Trophoblast cell (in vitro differentiated cells and primary cell): Measurements from ENCODE around the gene PBRM1.

ENCODE experiments used
- DNase-seq, 2 donors: peaks; one replicate each; pipeline ENCODE4 v3.0.0-alpha.2; 2016
- H2AFZ ChIP-seq: 2 replicates; pipeline ENCODE4 v1.6.1; 2013; ENCODE audit warnings: low read length, moderate library complexity, mild to moderate bottlenecking; ENCODE audit not compliant: insufficient read depth, poor library complexity
- H2AK5ac ChIP-seq: 2 replicates; pipeline ENCODE4 v1.6.1; 2013; ENCODE audit warnings: mild to moderate bottlenecking, low read length
- H2BK120ac ChIP-seq: 2 replicates; pipeline ENCODE4 v1.6.1; 2013; ENCODE audit warnings: low read length, mild to moderate bottlenecking, moderate library complexity; ENCODE audit not compliant: insufficient read depth, poor library complexity
- H2BK12ac ChIP-seq: 2 replicates; pipeline ENCODE4 v1.6.1; 2013; ENCODE audit warnings: mild to moderate bottlenecking, low read length, moderate library complexity
- H2BK5ac ChIP-seq: 2 replicates; pipeline ENCODE4 v1.6.1; 2013; ENCODE audit warnings: low read length, low read depth, moderate library complexity, mild to moderate bottlenecking; ENCODE audit not compliant: poor library complexity
- H3K14ac ChIP-seq: 2 replicates; pipeline ENCODE4 v1.6.1; 2013; ENCODE audit warnings: mild to moderate bottlenecking, low read length
- H3K18ac ChIP-seq: 2 replicates; pipeline ENCODE4 v1.6.1; 2013; ENCODE audit warnings: mild to moderate bottlenecking, low read length
- H3K23ac ChIP-seq: 2 replicates; pipeline ENCODE4 v1.6.1; 2013; ENCODE audit warnings: low read length
- H3K27ac ChIP-seq: 2 replicates; pipeline ENCODE4 v1.5.1; 2013; ENCODE audit warnings: low read depth, mild to moderate bottlenecking, inconsistent platforms, low read length, moderate library complexity
- H3K27me3 ChIP-seq: 2 replicates; pipeline ENCODE4 v1.6.1; 2013; ENCODE audit warnings: inconsistent platforms, mild to moderate bottlenecking, low read length, moderate library complexity; ENCODE audit not compliant: insufficient read depth
- H3K36me3 ChIP-seq, 2 experiments: 1 replicate in 1 of 2; 2 replicates in 1 of 2; pipeline ENCODE4 v1.6.1; 2013; ENCODE audit warnings: low read length in 2 of 2, mild to moderate bottlenecking in 2 of 2, moderate library complexity in 1 of 2; ENCODE audit not compliant: insufficient read depth in 2 of 2, control insufficient read depth in 1 of 2
- H3K4ac ChIP-seq: 2 replicates; pipeline ENCODE4 v1.6.1; 2013; ENCODE audit warnings: low read depth, mild to moderate bottlenecking, low read length, moderate library complexity
- H3K4me1 ChIP-seq, 2 experiments: 1 replicate in 1 of 2; 2 replicates in 1 of 2; pipeline ENCODE4 v1.6.1; 2013; ENCODE audit warnings: low read length in 2 of 2, mild to moderate bottlenecking in 2 of 2, moderate library complexity in 1 of 2; ENCODE audit not compliant: insufficient read depth in 2 of 2, control insufficient read depth in 1 of 2
- H3K4me2 ChIP-seq: 2 replicates; pipeline ENCODE4 v1.6.1; 2013; ENCODE audit warnings: inconsistent platforms, mild to moderate bottlenecking, low read length, moderate library complexity
- H3K4me3 ChIP-seq: 2 replicates; pipeline ENCODE4 v1.5.1; 2013; ENCODE audit warnings: mild to moderate bottlenecking, low read depth, low read length, inconsistent platforms
- H3K79me1 ChIP-seq: one replicate; pipeline ENCODE4 v1.6.1; 2013; ENCODE audit warnings: low read length
- H3K79me2 ChIP-seq: 2 replicates; pipeline ENCODE4 v1.6.1; 2013; ENCODE audit warnings: low read length, mild to moderate bottlenecking; ENCODE audit not compliant: control insufficient read depth, insufficient read depth, poor library complexity
- H3K9ac ChIP-seq: 2 replicates; pipeline ENCODE4 v1.6.1; 2013; ENCODE audit warnings: mild to moderate bottlenecking, low read length
- H3K9me3 ChIP-seq: 2 replicates; pipeline ENCODE4 v1.6.1; 2013; ENCODE audit warnings: low read depth, mild to moderate bottlenecking, control low read depth, inconsistent platforms, low read length; ENCODE audit not compliant: insufficient read depth
- H4K12ac ChIP-seq: 2 replicates; pipeline ENCODE4 v1.6.1; 2013; ENCODE audit warnings: low read depth, mild to moderate bottlenecking, low read length, moderate library complexity
- H4K8ac ChIP-seq: 2 replicates; pipeline ENCODE4 v1.6.1; 2013; ENCODE audit warnings: low read depth, mild to moderate bottlenecking, low read length, moderate library complexity
- H4K91ac ChIP-seq: one replicate; pipeline ENCODE4 v1.6.1; 2013; ENCODE audit warnings: low read depth, mild to moderate bottlenecking, low read length, moderate library complexity
- WGBS: extraction: QIAGEN DNeasy Blood & Tissue Kit; methylation state at CpG from one replicate; pipeline ENCODE4 v1.1.7; 2013; ENCODE audit warnings: missing lambda C conversion rate; ENCODE audit not compliant: insufficient read length, insufficient coverage; ENCODE audit errors: extremely low coverage; 5-methylcytosine and 5-hydroxymethylcytosine counted together

The PBRM1 gene

DNA sequence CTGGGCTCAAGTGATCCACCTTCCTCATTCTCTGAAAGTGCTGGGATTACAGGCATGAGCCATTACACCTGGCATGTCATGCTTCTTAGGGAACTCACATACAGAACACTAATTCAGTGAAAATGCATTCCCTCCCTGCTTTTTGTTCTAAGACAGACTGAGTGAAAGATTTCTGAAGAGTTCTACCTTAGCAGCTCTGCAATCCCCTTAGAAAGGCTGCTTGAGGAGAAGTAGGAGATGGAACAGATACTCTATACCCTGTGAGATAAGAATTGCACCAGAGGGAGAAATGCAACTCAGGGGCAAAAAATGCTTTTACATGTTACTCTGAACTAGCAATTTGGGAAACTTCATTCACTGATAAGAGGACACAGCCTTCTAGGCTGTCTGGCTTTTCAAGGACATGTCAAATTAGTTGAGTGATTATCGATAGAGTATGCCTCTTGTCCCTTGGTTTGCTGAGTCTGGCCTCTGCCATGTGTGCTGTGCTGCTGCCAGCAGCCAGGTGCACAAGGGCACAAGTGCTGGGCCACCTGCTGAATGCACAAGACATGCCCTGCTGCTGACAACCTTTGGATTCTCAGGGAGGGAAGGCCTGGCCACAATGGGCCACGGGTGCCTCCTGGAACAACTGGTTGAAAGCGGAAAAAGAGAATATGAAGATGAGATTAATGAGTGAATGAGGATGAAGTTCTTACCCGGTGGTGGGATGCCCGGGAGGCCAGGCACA is 131.5 kb downstream of the PBRM1 start:
- Histone ChIP-seq H3K27me3 (no peaks in the 10 kb centered on the region), H2BK12ac (no peak overlapping the region), H2BK5ac (no peak overlapping the region), H3K4ac (no peak overlapping the region), H3K4me3 (no peak overlapping the region), H4K91ac (no peak overlapping the region), H3K79me2 (no peaks in the 10 kb centered on the region), H3K27ac (peak overlapping the region; percentile 2), H3K36me3 (peaks cover 12 to 44% of the 10 kb centered on the region in 2 experiments), H2AFZ (no peak overlapping the region), H3K79me1 (peaks cover 2% of the 10 kb centered on the region), H3K14ac (no peak overlapping the region), H4K12ac (no peak overlapping the region), H2AK5ac (no peak overlapping the region), H4K8ac (no peak overlapping the region), H3K23ac (no peak overlapping the region), H3K18ac (no peak overlapping the region), H2BK120ac (no peak overlapping the region), H3K9ac (no peak overlapping the region), H3K4me1 (peaks cover 3 to 6% of the 10 kb centered on the region in 2 experiments), H3K9me3 (no peaks in the 10 kb centered on the region), H3K4me2 (no peak overlapping the region)
- 100% methylated on average over 3 of the region's 5 CpGs for WGBS
- peak; percentile 71 to 89 for DNase-seq

DNA sequence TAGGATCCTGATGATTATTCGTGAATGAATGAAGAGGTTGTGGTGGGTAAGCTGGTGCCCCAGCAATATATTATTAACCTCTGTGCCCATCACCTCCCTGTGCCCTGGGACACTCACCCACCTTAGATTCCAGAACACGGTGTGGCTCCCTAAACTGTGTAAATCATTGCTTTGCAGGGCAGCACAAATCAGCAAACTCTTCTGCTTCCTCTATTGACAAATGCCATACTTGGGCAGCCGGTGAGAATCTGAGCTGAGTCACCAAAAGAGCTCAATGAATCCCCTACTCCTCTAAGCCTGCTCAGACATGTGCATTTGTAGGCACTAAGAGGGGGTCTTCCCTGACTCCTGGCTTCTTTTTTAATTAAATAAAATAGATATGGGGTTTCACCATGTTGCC is 133.6 kb downstream of the PBRM1 start:
- Histone ChIP-seq H3K36me3 (peaks cover 15 to 40% of the 10 kb centered on the region in 2 experiments), H3K23ac (no peak overlapping the region), H3K27me3 (no peaks in the 10 kb centered on the region), H3K9ac (no peak overlapping the region), H2AFZ (no peak overlapping the region), H2BK120ac (no peak overlapping the region), H2BK5ac (no peak overlapping the region), H3K79me1 (no peaks in the 10 kb centered on the region), H4K8ac (no peak overlapping the region), H4K91ac (no peak overlapping the region), H3K9me3 (no peaks in the 10 kb centered on the region), H3K27ac (no peak overlapping the region), H3K4me2 (no peak overlapping the region), H3K4me1 (peaks cover 3 to 6% of the 10 kb centered on the region in 2 experiments), H2BK12ac (no peak overlapping the region), H3K4me3 (no peak overlapping the region), H4K12ac (no peak overlapping the region), H3K18ac (no peak overlapping the region), H3K79me2 (no peaks in the 10 kb centered on the region), H3K4ac (no peak overlapping the region), H3K14ac (no peak overlapping the region), H2AK5ac (no peak overlapping the region)
- no CpG with 5 or more reads among the region's 3 CpGs for WGBS
- DNase-seq, result no peak

DNA sequence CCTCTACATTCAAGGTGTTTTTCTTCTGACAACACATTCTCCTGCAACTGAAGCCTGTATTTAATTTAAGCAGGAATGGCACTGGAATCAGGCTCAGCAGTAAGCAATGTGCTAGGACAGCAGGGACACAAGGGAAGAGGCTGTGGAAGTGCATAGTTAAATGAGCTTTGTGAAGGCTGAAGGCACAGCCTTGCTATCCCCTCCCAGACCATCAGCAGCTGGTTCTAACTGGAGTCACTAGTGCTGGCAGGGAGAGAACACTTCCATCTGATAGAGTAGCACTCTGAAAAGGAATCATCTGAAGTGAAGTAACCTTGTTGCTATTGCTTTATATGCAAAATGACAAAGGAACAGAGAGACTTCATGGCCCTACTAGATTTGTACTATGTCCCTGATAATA is 134.6 kb downstream of the PBRM1 start:
- no peak for DNase-seq
- H4K12ac ChIP-seq, result no peak overlapping the region
- H2AFZ ChIP-seq, result no peak overlapping the region
- H3K14ac ChIP-seq, result no peak overlapping the region
- no peak overlapping the region for H3K4ac ChIP-seq
- H3K79me2 ChIP-seq, result no peaks in the 10 kb centered on the region
- no peak overlapping the region for H3K4me3 ChIP-seq
- no peak overlapping the region for H3K4me2 ChIP-seq
- no peaks in the 10 kb centered on the region for H3K9me3 ChIP-seq
- no peaks in the 10 kb centered on the region for H3K79me1 ChIP-seq
- no peak overlapping the region for H3K18ac ChIP-seq
- H4K91ac ChIP-seq, result no peak overlapping the region
- no peak overlapping the region for H3K9ac ChIP-seq
- no peak overlapping the region for H2AK5ac ChIP-seq
- H2BK120ac ChIP-seq, result no peak overlapping the region
- H2BK12ac ChIP-seq, result no peak overlapping the region
- H3K27ac ChIP-seq, result no peak overlapping the region
- no peaks in the 10 kb centered on the region for H3K27me3 ChIP-seq
- peaks cover 3 to 6% of the 10 kb centered on the region in 2 experiments for H3K4me1 ChIP-seq
- H4K8ac ChIP-seq, result no peak overlapping the region
- H3K36me3 ChIP-seq, result peaks cover 15 to 40% of the 10 kb centered on the region in 2 experiments
- no peak overlapping the region for H3K23ac ChIP-seq
- H2BK5ac ChIP-seq, result no peak overlapping the region

DNA sequence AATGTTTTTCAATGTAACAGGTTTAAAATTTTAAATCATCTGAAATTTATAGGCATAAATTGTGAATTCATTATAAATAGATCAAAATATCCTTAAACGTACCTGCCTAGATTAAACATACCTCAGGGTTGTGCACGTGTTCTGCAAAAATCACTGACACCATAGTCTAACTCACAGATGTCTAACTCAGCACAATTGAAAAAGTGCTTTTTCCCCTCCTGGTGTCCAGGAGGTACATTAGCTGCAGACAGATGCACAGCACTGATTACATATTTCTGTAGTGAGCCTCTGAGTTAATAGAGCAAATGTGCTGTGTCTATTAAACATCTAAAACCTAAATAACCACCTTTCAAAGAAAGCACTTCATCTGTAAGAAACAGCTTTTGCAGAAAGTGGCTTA is 138.6 kb downstream of the PBRM1 start:
- H2AFZ ChIP-seq, result no peak overlapping the region
- H3K36me3 ChIP-seq, result peaks cover 17 to 27% of the 10 kb centered on the region in 2 experiments
- H2AK5ac ChIP-seq, result no peak overlapping the region
- no peak overlapping the region for H4K91ac ChIP-seq
- no peak overlapping the region for H3K18ac ChIP-seq
- DNase-seq, result no peak
- no peaks in the 10 kb centered on the region for H3K79me2 ChIP-seq
- no peaks in the 10 kb centered on the region for H3K79me1 ChIP-seq
- H2BK12ac ChIP-seq, result no peak overlapping the region
- H4K12ac ChIP-seq, result no peak overlapping the region
- no peak overlapping the region for H3K27ac ChIP-seq
- H3K23ac ChIP-seq, result no peak overlapping the region
- H3K4me3 ChIP-seq, result no peak overlapping the region
- H3K27me3 ChIP-seq, result no peaks in the 10 kb centered on the region
- no peaks in the 10 kb centered on the region for H3K9me3 ChIP-seq
- H4K8ac ChIP-seq, result no peak overlapping the region
- no peaks in the 10 kb centered on the region for H3K4me1 ChIP-seq
- H3K4ac ChIP-seq, result no peak overlapping the region
- H2BK120ac ChIP-seq, result no peak overlapping the region
- H3K14ac ChIP-seq, result no peak overlapping the region
- H3K9ac ChIP-seq, result no peak overlapping the region
- H3K4me2 ChIP-seq, result no peak overlapping the region
- H2BK5ac ChIP-seq, result no peak overlapping the region
- no CpG with 5 or more reads among the region's 2 CpGs for WGBS
